Kidney glomerular epithelial cell (primary cell): ENCODE results near the gene TCAIM.

Experiments
- DNase-seq: peaks from one replicate; lab custom pipeline; 2025; lab: John Stamatoyannopoulos, UW

Gene TCAIM, protein sequence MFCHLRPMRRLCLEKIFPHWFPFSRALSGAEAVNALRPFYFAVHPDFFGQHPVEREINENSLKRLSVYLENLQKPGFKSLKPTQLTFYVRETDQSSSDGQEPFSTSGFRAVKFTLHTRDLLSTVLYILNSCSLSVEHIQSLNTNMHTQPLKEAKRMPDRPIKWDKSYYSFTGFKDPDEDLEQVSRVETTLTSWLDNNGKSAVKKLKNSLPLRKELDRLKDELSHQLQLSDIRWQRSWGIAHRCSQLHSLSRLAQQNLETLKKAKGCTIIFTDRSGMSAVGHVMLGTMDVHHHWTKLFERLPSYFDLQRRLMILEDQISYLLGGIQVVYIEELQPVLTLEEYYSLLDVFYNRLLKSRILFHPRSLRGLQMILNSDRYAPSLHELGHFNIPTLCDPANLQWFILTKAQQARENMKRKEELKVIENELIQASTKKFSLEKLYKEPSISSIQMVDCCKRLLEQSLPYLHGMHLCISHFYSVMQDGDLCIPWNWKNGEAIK

GRCh38 chr3:44338010-44338827 is at the start of gene TCAIM:
TCAIM (plus strand) TSS chr3:44338766; CDS start chr3:44354783, 16,017 bp downstream.
- DNase-seq: peak; percentile 93

DNA sequence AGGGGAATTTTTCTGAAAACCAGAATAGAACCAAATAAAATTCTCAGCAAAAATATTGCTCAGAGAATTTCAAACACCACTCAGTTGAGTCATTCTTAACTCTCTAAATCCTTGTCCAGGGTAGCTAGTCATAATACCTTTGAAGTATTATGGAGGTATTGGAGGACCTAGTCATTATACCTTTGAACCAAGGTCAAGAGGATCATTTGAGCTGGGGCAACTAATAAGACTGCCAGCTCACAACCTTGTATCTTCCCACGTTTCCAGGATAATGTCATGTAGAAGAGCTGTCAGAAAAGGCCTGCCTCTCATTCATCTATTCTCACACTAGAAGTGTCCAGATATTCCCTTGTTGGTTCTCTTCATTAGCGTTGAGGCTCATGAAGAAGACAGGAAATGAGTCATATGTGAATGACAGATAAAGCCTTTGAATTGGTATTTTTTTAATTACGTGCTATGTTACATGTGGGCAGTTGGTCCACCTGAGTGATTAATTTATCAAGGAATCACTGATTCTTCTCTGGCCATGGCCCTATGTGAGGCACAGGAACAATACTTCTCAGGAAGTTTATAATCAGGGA is 48.6 kb upstream of the TCAIM start:
- no peak for DNase-seq

DNA sequence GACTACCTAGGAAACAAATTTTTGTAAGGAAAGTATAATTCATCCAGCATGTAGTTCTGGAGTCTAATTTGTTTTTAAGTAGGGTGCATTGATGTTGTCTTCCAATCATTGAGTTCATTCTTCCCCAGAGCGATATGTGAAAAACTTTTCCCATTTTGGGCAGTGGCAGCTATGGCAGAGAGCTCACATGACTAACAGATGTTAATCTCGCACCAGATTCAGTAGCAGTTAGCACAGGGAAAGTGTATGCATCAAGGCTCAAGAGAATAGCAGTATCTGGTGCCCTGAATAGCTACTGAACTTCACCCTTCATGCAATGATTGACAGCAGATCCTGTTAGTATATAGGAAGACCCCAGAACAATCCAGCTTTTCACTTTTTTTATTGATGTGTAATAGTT is 46.3 kb upstream of the TCAIM start:
- no peak for DNase-seq

- DNase-seq: no peak
Observed at GRCh38 chr3:44292947-44293346, 45.6 kb upstream of the TCAIM start.

DNA sequence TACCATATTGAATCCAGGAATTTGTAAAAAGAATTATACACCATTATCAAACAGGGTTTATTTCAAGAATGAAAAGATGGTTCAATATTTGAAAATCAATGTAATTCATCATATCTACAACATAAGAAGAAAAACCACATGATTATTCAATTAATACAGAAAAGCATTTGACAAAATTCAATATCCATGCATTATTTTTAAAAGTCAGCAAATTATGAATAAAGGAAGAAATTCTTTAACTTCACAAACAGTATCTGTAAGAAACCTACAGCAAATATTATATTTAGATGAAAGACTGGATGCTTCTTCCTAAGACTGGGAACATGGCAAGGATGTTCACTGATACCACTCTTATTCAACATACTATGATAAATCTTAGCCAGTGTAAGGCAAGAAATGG is 41.3 kb upstream of the TCAIM start:
- DNase-seq: no peak

- DNase-seq: no peak
Observed at GRCh38 chr3:44301746-44302145, 36.8 kb upstream of the TCAIM start.

DNA sequence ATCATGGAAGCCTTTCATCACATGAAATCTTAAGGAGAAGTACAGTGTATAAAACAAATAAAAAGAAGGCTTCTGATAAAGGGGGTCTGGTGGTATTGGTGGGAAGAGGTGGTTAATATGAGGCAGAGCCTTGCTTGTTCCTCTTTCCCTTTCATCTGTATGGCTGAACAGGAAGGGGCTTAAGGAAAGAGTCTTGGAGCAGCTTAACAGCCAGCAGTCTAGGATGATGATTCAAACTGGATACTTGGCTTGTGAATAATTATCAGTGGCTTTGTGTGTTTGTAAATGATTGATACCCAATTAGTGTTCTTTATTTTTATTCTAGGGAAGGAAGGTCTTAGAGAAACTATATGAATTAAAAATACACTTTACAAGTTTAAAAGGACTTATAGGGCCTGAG is 29.1 kb upstream of the TCAIM start:
- DNase-seq: peak; percentile 31

DNA sequence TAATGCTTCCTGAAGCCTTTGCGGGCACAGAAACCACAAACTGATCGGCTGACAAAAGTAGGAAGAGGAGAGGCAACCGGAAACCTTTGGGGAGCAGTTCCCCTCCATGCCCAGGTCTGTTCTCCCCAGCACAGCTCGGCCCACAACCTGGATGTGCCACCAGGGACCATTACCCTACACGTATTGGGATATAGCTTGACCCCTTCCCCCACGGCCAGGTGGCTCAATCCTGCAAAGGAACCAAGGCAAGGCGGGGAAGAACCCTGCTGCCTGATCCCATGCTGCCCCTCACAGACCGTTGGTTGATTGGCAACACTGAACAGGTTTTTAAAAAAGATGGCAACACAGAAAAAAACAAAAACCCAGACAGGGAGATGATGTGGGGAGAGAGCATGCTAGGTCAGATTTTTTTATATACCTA is 19.7 kb upstream of the TCAIM start:
- no peak for DNase-seq

- no peak for DNase-seq
Observed at GRCh38 chr3:44321335-44321734, 17.2 kb upstream of the TCAIM start.

- DNase-seq: peak; percentile 59
Observed at GRCh38 chr3:44323341-44323955, 15.1 kb upstream of the TCAIM start.

DNA sequence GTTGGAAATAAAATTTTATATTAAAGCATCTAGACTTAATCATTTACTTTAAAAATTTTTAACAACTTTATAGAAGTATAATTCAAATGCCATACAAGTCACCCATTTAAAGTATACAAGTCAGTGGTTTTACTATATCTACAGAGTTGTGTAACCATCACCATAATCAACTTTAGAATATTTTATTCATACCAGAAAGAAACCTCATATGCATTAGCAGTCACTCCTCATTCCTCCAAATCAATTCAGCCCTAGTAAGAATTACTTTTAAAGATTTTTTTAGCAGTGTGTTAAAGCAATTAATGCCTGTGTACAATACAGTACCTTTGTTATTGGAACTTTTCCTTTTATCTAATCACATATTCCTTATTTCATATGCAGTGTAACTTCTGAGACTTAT is 14.0 kb upstream of the TCAIM start:
- DNase-seq: no peak

DNA sequence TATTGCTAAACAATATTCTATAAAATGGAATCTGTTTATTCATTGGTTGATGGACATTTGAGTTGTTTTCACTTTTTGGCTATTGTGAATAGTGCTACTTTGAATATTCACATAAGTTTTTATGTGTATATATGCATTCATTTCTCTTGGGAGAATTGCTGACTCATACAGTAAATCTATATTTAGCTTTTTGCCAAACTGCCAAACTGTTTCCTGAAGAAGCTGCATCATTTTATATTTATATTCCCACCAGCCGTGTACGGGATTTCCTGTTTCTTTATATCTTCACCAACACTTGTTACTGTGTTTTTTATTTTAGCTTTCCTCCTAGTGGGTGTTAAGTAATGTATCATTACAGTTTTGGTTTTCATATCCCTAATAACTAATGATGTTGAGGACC is 12.5 kb upstream of the TCAIM start:
- DNase-seq: no peak

GRCh38 chr3:44326515-44326914 is 12.1 kb upstream of the TCAIM start:
- no peak for DNase-seq

GRCh38 chr3:44329946-44330345 is 8.6 kb upstream of the TCAIM start:
- no peak for DNase-seq

GRCh38 chr3:44330444-44330843 is 8.1 kb upstream of the TCAIM start:
- DNase-seq: no peak

DNA sequence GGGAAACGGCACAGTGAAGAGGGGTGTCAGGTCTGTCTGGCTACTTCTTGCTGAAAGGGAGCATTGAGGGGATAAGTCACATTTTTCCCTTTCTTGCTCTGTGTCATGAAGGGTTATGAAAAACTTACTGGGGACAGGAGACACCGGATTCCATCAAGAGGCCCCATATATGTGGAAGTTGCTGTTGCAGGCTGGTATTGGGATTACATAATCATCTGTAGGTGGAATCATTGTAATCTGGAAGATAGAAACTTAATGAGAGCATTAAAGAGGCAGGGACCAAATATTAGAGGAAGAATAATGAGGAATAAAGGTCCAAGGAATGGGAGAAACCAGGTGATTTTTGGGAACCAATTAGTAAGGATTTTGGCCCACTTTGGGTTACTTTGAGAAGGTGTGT is 4.2 kb upstream of the TCAIM start:
- DNase-seq: no peak

GRCh38 chr3:44337248-44337785 is 1.2 kb upstream of the TCAIM start:
- no peak for DNase-seq

GRCh38 chr3:44338828-44339127 is 212 bp downstream of the TCAIM start:
- DNase-seq: no peak

DNA sequence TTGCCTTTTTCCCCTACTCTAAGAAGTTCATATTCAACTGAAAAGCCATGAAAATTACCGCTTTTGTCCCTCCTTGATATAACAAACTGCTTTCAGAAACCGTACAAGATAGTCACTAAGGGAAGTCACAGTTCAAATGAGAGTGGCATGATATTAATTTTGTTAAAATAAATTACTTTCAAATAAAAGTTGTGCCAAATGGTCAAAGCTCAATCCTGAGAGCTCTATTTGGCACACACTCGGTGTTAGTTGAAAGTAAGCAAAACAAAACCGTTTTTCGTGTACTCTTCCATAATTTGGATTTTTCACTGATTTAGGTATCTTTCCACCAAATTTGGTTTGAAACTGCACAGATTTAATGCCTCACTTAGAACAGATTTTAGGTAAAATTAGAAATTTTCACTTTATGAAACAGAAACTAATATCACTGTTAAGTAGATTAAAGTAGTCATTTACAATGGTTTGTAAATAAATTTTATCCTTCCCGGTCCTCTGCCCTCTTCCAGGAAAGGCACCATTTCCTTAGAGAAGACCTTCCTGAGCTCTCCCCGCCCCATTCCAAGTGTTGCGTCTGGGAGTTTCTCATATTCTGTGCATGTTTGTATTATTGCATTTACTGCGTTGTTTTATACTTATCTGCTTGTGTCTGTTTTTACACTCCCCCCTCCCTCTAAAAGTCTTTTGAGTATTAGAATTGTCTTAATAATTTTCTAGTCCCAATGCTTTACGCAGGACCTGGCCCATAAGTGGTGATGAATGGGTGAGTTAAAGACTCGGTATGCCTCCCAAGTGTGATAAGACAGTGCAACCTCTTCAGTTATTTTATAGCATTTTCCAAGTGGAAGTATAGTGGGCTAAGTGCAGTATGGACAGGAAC is 853 bp downstream of the TCAIM start:
- DNase-seq: no peak

DNA sequence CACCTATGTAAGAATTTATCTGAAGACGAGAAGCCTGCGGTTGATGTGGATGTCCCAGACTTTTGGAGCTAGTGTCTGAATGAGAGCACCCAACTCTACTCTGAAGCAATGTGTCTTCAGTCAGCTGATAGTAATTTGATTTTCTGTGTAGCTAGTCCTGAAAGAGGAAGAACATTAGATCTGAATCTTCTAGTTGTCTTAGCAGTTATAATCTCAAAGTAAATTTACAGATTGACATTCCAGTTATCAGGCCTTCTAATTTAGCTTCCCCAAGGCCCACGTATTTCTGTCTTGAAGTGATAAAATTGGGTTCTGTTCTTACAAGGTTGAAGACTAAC is 1.5 kb downstream of the TCAIM start:
- DNase-seq: no peak

GRCh38 chr3:44342176-44342790 is 3.7 kb downstream of the TCAIM start:
- DNase-seq: peak; percentile 49
